ENCODE results near the gene OR2B2. TPM values are rescaled to one million over a fixed set of nuclear protein-coding genes. Genes with fewer than 3 reads are reported as not detected.
"Not testable (repeated sequence)": the region's sequence is repeated elsewhere in the genome, so short reads cannot be mapped to it uniquely, and the experiment has no call there.

Gene OR2B2
- total and polyA plus RNA-seq, 2 donors from 2014 or later = not detected

DNA sequence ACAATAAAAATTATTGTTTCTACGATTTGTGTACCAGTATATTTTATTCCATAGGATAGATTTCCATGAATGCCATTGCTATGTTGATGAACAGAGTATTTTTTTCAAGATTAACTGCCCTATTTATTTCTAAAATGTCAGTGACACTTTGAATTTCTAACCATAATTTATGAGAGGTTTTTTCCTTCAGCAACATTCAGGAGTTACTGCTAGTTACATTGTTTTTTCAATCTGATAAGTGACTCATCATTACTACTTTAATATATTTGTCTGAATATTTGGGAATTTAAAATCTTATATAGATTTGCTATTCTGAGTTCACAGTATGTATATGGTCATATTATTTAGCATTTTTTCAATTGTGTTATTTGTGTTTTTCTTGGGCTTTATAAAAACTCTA, 38.8 kb upstream of the OR2B2 start:
- Histone ChIP-seq H3K27ac (ENCODE audit: low read depth in 2 of 2, low read length in 2 of 2) (no peak overlapping the region), H3K4me1 (ENCODE audit: control insufficient read depth in 2 of 3, insufficient read depth in 2 of 3, low read depth in 1 of 3, low read length in 3 of 3) (no peaks in the 10 kb centered on the region), H3K4me3 (ENCODE audit: low read length in 3 of 3) (no peak overlapping the region), H3K9me3 (ENCODE audit: control insufficient read depth in 2 of 3, insufficient read depth in 1 of 3, low read length in 3 of 3) (peaks cover 0 to 6% (median 2%) of the 10 kb centered on the region in 3 donors), H3K27me3 (ENCODE audit: control insufficient read depth, insufficient read depth, low read length) (no peaks in the 10 kb centered on the region), H3K9ac (ENCODE audit: low read length in 3 of 3) (no peak overlapping the region), H3K36me3 (ENCODE audit: control insufficient read depth in 2 of 3, insufficient read depth in 3 of 3, low read length in 3 of 3) (no peaks in the 10 kb centered on the region)
- intact Hi-C loops (cut with DNase I) = no loop called here
- TF ChIP-seq, protein P1, sequence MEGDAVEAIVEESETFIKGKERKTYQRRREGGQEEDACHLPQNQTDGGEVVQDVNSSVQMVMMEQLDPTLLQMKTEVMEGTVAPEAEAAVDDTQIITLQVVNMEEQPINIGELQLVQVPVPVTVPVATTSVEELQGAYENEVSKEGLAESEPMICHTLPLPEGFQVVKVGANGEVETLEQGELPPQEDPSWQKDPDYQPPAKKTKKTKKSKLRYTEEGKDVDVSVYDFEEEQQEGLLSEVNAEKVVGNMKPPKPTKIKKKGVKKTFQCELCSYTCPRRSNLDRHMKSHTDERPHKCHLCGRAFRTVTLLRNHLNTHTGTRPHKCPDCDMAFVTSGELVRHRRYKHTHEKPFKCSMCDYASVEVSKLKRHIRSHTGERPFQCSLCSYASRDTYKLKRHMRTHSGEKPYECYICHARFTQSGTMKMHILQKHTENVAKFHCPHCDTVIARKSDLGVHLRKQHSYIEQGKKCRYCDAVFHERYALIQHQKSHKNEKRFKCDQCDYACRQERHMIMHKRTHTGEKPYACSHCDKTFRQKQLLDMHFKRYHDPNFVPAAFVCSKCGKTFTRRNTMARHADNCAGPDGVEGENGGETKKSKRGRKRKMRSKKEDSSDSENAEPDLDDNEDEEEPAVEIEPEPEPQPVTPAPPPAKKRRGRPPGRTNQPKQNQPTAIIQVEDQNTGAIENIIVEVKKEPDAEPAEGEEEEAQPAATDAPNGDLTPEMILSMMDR (IDR thresholded peaks at IDR 0.05; ENCODE audit: borderline replicate concordance, extremely low read depth, insufficient read depth) = no peak
- DNase-seq = no peak
- FAIRE-seq = no peak

DNA sequence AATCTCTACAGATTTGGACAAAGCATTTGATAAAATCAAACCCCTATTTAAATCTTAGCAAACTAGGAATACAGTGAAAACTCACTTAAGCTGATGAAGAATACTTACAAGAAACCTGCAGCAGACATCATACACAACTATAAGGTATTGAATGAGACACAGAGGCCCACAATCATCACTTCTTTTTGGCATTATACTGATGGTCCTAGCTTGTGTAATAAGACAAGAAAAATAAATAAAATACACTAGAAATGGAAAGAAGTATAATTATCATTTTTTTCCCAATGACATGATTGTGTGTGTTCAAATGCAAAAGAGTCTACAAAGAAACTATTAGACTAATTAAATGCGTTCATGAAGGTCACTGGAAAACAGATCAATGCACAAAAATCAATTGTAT, 36.0 kb upstream of the OR2B2 start:
- peaks cover 0 to 6% (median 2%) of the 10 kb centered on the region in 3 donors for H3K9me3 ChIP-seq (ENCODE audit: control insufficient read depth in 2 of 3, insufficient read depth in 1 of 3, low read length in 3 of 3)
- H3K27ac ChIP-seq (ENCODE audit: low read depth in 2 of 2, low read length in 2 of 2) = no peak overlapping the region
- no peak for FAIRE-seq
- DNase-seq = no peak
- intact Hi-C loops (cut with DNase I) = no loop called here
- no peak overlapping the region for H3K9ac ChIP-seq (ENCODE audit: low read length in 3 of 3)
- TF ChIP-seq, protein P1 (IDR thresholded peaks at IDR 0.05; ENCODE audit: borderline replicate concordance, extremely low read depth, insufficient read depth) = no peak
- no peaks in the 10 kb centered on the region for H3K27me3 ChIP-seq (ENCODE audit: control insufficient read depth, insufficient read depth, low read length)
- H3K4me1 ChIP-seq (ENCODE audit: control insufficient read depth in 2 of 3, insufficient read depth in 2 of 3, low read depth in 1 of 3, low read length in 3 of 3) = no peaks in the 10 kb centered on the region
- H3K4me3 ChIP-seq (ENCODE audit: low read length in 3 of 3) = no peak overlapping the region
- no peaks in the 10 kb centered on the region for H3K36me3 ChIP-seq (ENCODE audit: control insufficient read depth in 2 of 3, insufficient read depth in 3 of 3, low read length in 3 of 3)

DNA sequence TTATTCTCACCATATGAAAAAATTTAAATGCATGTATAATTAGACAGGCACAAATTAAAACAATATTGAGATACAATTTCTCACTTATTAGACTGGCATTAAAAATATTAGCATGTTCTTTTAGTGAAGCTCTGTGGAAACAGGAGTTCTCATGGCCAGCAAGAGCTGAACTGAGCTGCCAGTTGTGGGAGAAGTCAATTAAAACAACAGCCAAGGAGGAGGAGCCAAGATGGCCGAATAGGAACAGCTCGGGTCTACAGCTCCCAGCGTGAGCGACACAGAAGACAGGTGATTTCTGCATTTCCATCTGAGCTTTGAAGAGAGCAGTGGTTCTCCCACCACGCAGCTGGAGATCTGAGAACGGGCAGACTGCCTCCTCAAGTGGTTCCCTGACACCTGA, 30.9 kb upstream of the OR2B2 start:
- intact Hi-C loops (cut with DNase I); FAIRE-seq; H3K27me3 ChIP-seq (ENCODE audit: control insufficient read depth, insufficient read depth, low read length); H3K9ac ChIP-seq (ENCODE audit: low read length in 3 of 3); H3K27ac ChIP-seq (ENCODE audit: low read depth in 2 of 2, low read length in 2 of 2); H3K9me3 ChIP-seq (ENCODE audit: control insufficient read depth in 2 of 3, insufficient read depth in 1 of 3, low read length in 3 of 3); H3K36me3 ChIP-seq (ENCODE audit: control insufficient read depth in 2 of 3, insufficient read depth in 3 of 3, low read length in 3 of 3); H3K4me3 ChIP-seq (ENCODE audit: low read length in 3 of 3); H3K4me1 ChIP-seq (ENCODE audit: control insufficient read depth in 2 of 3, insufficient read depth in 2 of 3, low read depth in 1 of 3, low read length in 3 of 3): not testable (repeated sequence)
- peak in 1 of 5 donors; percentile 0 for DNase-seq

DNA sequence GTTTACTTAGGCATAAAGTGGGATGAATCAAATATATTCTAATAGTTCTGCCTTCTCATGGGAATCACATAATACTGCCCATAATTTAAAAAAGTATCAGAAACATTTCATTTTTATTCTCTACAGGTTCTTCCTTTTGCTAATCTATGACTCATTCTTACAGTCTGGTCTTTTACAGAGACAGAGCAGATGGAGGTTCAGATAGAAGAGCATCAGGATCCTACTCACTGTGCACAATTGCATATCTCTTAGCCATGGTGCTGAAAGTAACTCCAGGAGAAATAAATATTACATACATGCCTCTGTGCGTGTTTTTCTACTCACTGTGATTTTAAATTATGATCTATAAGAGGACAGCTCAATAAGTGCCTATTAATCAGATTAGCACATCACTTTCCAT, 28.6 kb upstream of the OR2B2 start:
- Histone ChIP-seq H3K9ac (ENCODE audit: low read length in 3 of 3) (no peak overlapping the region), H3K27me3 (ENCODE audit: control insufficient read depth, insufficient read depth, low read length) (no peaks in the 10 kb centered on the region), H3K4me1 (ENCODE audit: control insufficient read depth in 2 of 3, insufficient read depth in 2 of 3, low read depth in 1 of 3, low read length in 3 of 3) (no peaks in the 10 kb centered on the region), H3K36me3 (ENCODE audit: control insufficient read depth in 2 of 3, insufficient read depth in 3 of 3, low read length in 3 of 3) (no peaks in the 10 kb centered on the region), H3K9me3 (ENCODE audit: control insufficient read depth in 2 of 3, insufficient read depth in 1 of 3, low read length in 3 of 3) (no peaks in the 10 kb centered on the region), H3K4me3 (ENCODE audit: low read length in 3 of 3) (no peak overlapping the region), H3K27ac (ENCODE audit: low read depth in 2 of 2, low read length in 2 of 2) (no peak overlapping the region)
- no peak for DNase-seq
- TF ChIP-seq, protein P1 (IDR thresholded peaks at IDR 0.05; ENCODE audit: borderline replicate concordance, extremely low read depth, insufficient read depth) = no peak
- FAIRE-seq = no peak
- intact Hi-C loops (cut with DNase I) = no loop called here
